ENCODE results near the gene ADGRL3.
"Not testable (repeated sequence)": the region's sequence is repeated elsewhere in the genome, so short reads cannot be mapped to it uniquely, and the experiment has no call there.

The ADGRL3 gene

GRCh38 chr4:61911313-61911756, 711.2 kb downstream of the ADGRL3 start:
- DNase-seq (ENCODE audit: low spot score): no peak

GRCh38 chr4:61913619-61914018, 713.5 kb downstream of the ADGRL3 start:
- no peak for DNase-seq (ENCODE audit: low spot score)

- DNase-seq (ENCODE audit: low spot score): no peak
These were observed 715.4 kb downstream of the ADGRL3 start for GRCh38 chr4:61915501-61915900.

GRCh38 chr4:61918507-61918906, 718.4 kb downstream of the ADGRL3 start:
- DNase-seq (ENCODE audit: low spot score): no peak

- no peak for DNase-seq (ENCODE audit: low spot score)
These were observed 718.9 kb downstream of the ADGRL3 start for GRCh38 chr4:61918987-61919386.

- DNase-seq (ENCODE audit: low spot score): no peak
These were observed 719.4 kb downstream of the ADGRL3 start for GRCh38 chr4:61919561-61919960.

- no peak for DNase-seq (ENCODE audit: low spot score)
These were observed 721.8 kb downstream of the ADGRL3 start for GRCh38 chr4:61921920-61922319.

- peak; percentile 7 for DNase-seq (ENCODE audit: low spot score)
These were observed 722.6 kb downstream of the ADGRL3 start for GRCh38 chr4:61922766-61923165.

- DNase-seq (ENCODE audit: low spot score): no peak
These were observed 723.1 kb downstream of the ADGRL3 start for GRCh38 chr4:61923179-61923578.

GRCh38 chr4:61924131-61924530, 724.0 kb downstream of the ADGRL3 start:
- no peak for DNase-seq (ENCODE audit: low spot score)

- no peak for DNase-seq (ENCODE audit: low spot score)
These were observed 733.4 kb downstream of the ADGRL3 start for GRCh38 chr4:61933527-61933926.

- no peak for DNase-seq (ENCODE audit: low spot score)
These were observed 734.1 kb downstream of the ADGRL3 start for GRCh38 chr4:61934198-61934597.

- no peak for DNase-seq (ENCODE audit: low spot score)
These were observed 738.2 kb downstream of the ADGRL3 start for GRCh38 chr4:61938250-61938846.

GRCh38 chr4:61950625-61951024, 750.5 kb downstream of the ADGRL3 start:
- DNase-seq (ENCODE audit: low spot score): no peak

GRCh38 chr4:61953386-61953785, 753.3 kb downstream of the ADGRL3 start:
- DNase-seq (ENCODE audit: low spot score): no peak

- DNase-seq (ENCODE audit: low spot score): no peak
These were observed 758.5 kb downstream of the ADGRL3 start for GRCh38 chr4:61958591-61958990.

GRCh38 chr4:61959087-61959486, 759.0 kb downstream of the ADGRL3 start:
- DNase-seq (ENCODE audit: low spot score): no peak

- DNase-seq (ENCODE audit: low spot score): no peak
These were observed 784.3 kb downstream of the ADGRL3 start for GRCh38 chr4:61984260-61984909.

GRCh38 chr4:61985426-61985825, 785.3 kb downstream of the ADGRL3 start:
- DNase-seq (ENCODE audit: low spot score): no peak

GRCh38 chr4:61986929-61987328, 786.8 kb downstream of the ADGRL3 start:
- not testable (repeated sequence) for DNase-seq (ENCODE audit: low spot score)

GRCh38 chr4:61992351-61992750, 792.2 kb downstream of the ADGRL3 start:
- DNase-seq (ENCODE audit: low spot score): no peak

- peak; percentile 25 for DNase-seq (ENCODE audit: low spot score)
These were observed 793.9 kb downstream of the ADGRL3 start for GRCh38 chr4:61994036-61994435.

GRCh38 chr4:61995717-61996340, 795.7 kb downstream of the ADGRL3 start:
- no peak for DNase-seq (ENCODE audit: low spot score)

GRCh38 chr4:61996943-61997342, 796.8 kb downstream of the ADGRL3 start:
- no peak for DNase-seq (ENCODE audit: low spot score)
